NCI-H1417 treated with DMSO at 0.1 percent for 48 hours (cell line): ENCODE measurements around the gene MAGI3.
"Not testable (repeated sequence)": the region's sequence is repeated elsewhere in the genome, so short reads cannot be mapped to it uniquely, and the experiment has no call there.

Experiments
- DNase-seq: peaks from one replicate; lab custom pipeline; 2025; lab: John Stamatoyannopoulos, UW

The MAGI3 gene

DNA sequence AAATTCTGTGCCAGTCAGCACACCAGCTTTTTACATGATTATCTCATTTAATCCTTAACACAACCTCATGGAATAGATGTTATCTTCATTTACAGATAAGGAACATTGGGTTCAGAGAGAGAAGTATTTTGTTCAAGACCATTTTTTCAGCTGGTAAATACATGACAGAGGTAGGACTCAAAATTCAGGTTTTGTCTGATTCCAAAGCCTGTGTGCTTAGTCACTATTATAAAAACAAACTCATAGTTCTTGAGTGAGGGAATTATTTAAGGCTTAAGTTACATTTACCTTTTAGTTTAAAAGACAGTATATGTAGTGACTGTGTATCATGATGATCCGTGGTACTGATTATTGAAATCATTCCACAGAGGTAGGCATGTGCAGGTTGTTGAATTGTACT lies 125.2 kb downstream of the MAGI3 start:
- DNase-seq: no peak

DNA sequence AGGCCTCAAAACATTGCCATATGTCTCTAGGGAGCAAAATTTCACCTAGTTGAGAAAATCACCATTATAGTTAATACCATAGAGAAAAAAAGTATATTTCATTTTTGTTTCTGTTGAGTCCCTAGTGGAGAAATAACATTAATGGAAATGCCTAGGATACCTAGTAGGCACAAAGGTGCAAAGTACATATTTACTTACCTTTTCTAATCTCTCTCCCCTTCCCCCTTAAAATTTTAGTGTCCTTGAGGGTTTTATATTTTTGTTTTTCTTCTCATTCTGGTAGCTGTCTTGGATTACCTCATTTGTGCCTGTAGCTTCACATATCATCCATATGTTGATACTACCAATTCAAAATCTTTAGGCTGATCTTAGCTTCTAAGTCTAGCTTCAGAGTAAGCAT lies 127.0 kb downstream of the MAGI3 start:
- DNase-seq: no peak

- DNase-seq: no peak
These were observed 127.7 kb downstream of the MAGI3 start for GRCh38 chr1:113517983-113518382.

- no peak for DNase-seq
These were observed 129.2 kb downstream of the MAGI3 start for GRCh38 chr1:113519556-113519955.

GRCh38 chr1:113530021-113530420 lies 139.7 kb downstream of the MAGI3 start:
- DNase-seq: no peak

- no peak for DNase-seq
These were observed 141.0 kb downstream of the MAGI3 start for GRCh38 chr1:113531321-113531720.

GRCh38 chr1:113533061-113533460 lies 142.7 kb downstream of the MAGI3 start:
- DNase-seq: no peak

DNA sequence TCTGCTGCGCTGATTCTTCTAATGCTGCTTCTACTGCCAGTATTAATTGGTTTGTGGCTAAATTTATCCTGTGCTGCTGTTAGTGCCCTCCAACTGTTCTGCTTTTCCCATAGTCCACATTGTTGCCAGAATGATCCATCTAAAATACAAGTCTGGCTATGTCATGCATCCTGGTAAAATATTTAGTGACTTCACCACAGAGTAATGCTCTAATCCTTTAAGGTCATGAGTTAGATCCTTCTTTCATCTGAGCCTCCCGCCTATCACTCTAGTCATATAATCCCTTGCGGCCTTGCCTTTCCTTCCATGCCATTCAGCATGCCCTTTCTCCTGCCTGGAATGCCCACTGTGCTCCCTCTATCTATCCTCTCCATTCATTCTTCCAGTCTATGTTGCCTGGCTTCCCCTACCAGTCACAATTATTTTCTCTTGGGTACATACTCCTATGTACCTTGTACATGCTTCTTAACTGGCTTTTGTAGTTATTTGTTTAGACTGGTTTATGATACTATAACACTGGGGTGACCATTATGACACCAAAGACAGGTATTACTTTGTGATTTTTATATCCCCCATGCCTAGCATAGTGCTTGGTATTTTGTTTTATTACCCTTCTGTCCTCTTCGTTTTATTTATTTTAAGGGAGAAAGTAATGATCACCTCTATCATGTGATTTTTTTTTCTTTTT lies 144.0 kb downstream of the MAGI3 start:
- DNase-seq: no peak

DNA sequence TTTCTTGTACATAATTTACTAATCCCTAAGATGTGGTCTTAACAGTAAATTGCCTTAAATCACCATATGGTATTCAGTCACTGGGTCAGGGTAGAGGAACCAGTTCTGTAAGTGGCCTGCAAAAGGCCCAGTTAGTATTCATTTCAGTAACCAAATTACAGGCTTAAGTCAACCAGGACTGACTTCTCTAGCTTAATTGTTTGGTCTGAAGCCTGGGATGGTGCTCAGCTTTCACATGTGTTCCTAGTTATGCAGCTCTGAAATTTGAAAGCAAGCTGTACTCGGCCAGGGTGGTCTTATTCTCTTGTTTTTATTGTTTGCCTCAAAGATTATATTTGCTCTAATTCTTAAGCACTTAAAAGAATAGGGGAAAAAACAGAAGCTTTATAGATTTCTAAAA lies 144.6 kb downstream of the MAGI3 start:
- no peak for DNase-seq

GRCh38 chr1:113536182-113536780 lies 146.0 kb downstream of the MAGI3 start:
- no peak for DNase-seq

- no peak for DNase-seq
These were observed 147.9 kb downstream of the MAGI3 start for GRCh38 chr1:113538225-113538624.

GRCh38 chr1:113540335-113540734 lies 150.0 kb downstream of the MAGI3 start:
- no peak for DNase-seq

- DNase-seq: no peak
These were observed 150.8 kb downstream of the MAGI3 start for GRCh38 chr1:113541106-113541505.

GRCh38 chr1:113542221-113542701 lies 151.9 kb downstream of the MAGI3 start:
- no peak for DNase-seq

DNA sequence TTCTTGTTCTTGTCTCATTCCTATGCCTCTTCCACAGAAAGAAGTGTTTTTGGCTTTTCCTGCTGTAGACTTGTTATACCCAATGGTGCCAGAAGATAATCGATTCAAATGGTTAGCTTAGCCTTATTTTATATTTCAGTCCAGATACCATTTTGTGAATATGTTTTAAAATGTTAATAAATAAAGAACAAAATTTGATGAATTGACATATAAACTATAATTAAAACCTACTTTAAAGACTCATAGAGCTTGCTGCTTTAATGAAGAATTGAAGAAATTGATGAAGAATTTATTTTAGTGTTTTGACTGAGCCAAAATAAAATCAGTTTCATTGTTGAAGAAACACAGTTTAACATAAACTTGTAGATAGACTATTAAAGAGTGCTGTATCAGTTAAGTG lies 152.8 kb downstream of the MAGI3 start:
- no peak for DNase-seq

- no peak for DNase-seq
These were observed 154.9 kb downstream of the MAGI3 start for GRCh38 chr1:113545210-113545609.

GRCh38 chr1:113545626-113546025 lies 155.3 kb downstream of the MAGI3 start:
- DNase-seq: no peak

GRCh38 chr1:113551728-113552127 lies 161.4 kb downstream of the MAGI3 start:
- DNase-seq: no peak

- no peak for DNase-seq
These were observed 161.9 kb downstream of the MAGI3 start for GRCh38 chr1:113552244-113552643.

- DNase-seq: no peak
These were observed 166.9 kb downstream of the MAGI3 start for GRCh38 chr1:113557187-113557586.

DNA sequence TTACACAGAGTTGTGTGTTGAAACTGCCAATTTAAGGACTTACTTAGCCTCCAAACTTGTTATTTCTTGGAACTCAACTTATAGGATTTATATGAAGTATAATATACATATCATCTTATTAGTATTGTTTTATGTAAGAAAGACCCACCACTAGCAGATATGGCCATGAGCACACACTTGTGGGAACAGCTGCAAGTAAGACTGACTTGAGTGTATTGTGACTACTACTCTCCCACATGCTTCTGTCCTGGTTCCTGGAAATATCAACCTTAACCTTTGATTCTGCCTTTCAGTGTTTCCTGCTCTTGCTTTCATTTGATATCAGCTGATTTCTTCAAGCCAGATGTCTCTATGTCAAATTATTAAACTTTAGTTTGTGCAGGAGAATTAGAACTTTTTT lies 175.3 kb downstream of the MAGI3 start:
- DNase-seq: no peak

DNA sequence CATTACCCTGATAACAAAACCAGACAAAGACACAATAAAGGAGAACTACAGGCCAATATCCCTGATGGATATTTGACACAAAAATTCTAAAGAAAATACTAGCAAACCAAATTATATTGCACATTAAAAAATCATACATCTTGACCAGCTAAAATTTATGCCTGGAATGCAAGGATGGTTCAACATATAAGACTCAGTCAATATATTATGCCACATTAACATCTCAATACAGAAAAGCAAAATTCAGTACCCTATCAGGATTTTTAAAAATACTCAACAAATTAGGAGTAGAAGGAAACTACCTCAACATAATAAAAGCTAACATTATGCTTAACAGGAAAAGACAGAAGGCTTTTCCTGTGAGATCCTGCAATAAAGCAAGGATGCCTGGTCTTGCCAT lies 177.1 kb downstream of the MAGI3 start:
- DNase-seq: no peak

DNA sequence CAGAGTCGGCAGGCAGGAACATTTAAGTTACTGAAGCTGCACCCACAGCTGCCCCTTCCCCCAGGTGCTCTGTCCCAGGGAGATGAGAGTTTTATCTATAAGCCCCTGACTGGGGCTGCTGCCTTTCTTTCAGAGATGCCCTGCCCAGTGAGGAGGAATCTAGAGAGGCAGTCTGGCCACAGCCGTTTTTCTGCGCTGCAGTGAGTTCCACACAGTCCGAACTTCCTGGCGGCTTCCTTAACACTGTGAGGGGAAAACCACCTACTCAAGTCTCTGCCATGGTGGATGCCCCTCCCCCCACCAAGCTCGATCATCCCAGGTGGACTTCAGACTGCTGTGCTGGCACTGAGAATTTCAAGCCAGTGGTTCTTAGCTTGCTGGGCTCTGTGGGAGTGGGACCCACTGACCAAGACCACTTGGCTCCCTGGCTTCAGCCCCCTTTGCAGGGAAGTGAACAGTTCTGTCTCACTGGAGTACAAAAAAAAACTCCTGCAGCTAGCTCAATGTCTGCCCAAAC lies 185.5 kb downstream of the MAGI3 start:
- DNase-seq: not testable (repeated sequence)

- no peak for DNase-seq
These were observed 186.0 kb downstream of the MAGI3 start for GRCh38 chr1:113576271-113576670.
